Body of pancreas (tissue), 4 donors: ENCODE results near the gene ATG7. TPM values are rescaled to one million over a fixed set of nuclear protein-coding genes. Genes with fewer than 3 reads are reported as not detected.

Experiments
- ATAC-seq: fragments of 150-250 bp; one replicate; pipeline ENCODE4 v1.9.1; 2016
- DNase-seq, 4 donors: peaks; one replicate each; pipeline ENCODE4 v3.0.0-alpha.2; 2019
- H3K27ac ChIP-seq, 4 donors: fragments of 200-600 bp; sonication (generic); 1 replicate in 3 of 4; 2 replicates in 1 of 4; pipeline versions ENCODE4 v1.5.1 to v1.6.1; 2016 to 2019; ENCODE audit warnings: mild to moderate bottlenecking in 1 of 4, mixed read lengths in 1 of 4, moderate library complexity in 1 of 4
- H3K27me3 ChIP-seq, 2 donors: fragments of 200-600 bp; sonication (generic); one replicate each; pipeline ENCODE4 v1.6.0; 2016; ENCODE audit warnings: mild to moderate bottlenecking in 1 of 2
- H3K36me3 ChIP-seq, 2 donors: fragments of 200-600 bp; sonication (generic); replicated peaks in 1 of 2; 2 replicates each; pipeline ENCODE4 v1.5.1; 2016; ENCODE audit warnings: low read depth in 2 of 2; ENCODE audit not compliant: insufficient read depth in 1 of 2
- H3K4me1 ChIP-seq: fragments of 200-600 bp; sonication (generic); one replicate; pipeline ENCODE4 v1.6.0; 2016
- H3K4me3 ChIP-seq, 2 donors: fragments of 200-600 bp; sonication (generic); 1 replicate in 1 of 2; 2 replicates in 1 of 2; pipeline ENCODE4 v1.5.1; 2016 to 2019
- H3K9me3 ChIP-seq, 3 donors: fragments of 200-600 bp; sonication (generic); 1 replicate in 2 of 3; 2 replicates in 1 of 3; pipeline ENCODE4 v1.5.1; 2016
- POLR2A ChIP-seq, 3 donors: fragments of 450-650 bp; IDR thresholded peaks; one replicate each; pipeline ENCODE4 v1.6.1; 2016; ENCODE audit warnings: antibody characterized with exemption in 3 of 3, mild to moderate bottlenecking in 2 of 3
- WGBS, 2 donors: methylation state at CpG; one replicate each; pipeline ENCODE4 v1.1.5; 2017; 5-methylcytosine and 5-hydroxymethylcytosine counted together
- intact Hi-C: fragments of 100-400 bp; cut with DNase I; formaldehyde crosslinking; loops from one replicate; pipeline ENCODE4 v1.15.1; 2023
- total RNA-seq, 2 donors: library from RNA; depleted of rRNA; stranded (reverse); fragments of >200 nt; gene quantifications; one replicate each; pipeline ENCODE4 v1.1.0, GENCODE V29; 2016
- TF ChIP-seq, protein P1 (sequence below), 7 experiments: fragments of 450-650 bp in 4 of 7; fragments of 200-600 bp in 3 of 7; sonication (generic) in 3 of 7; IDR thresholded peaks; one replicate each; pipeline ENCODE4 v1.5.1; 2016 to 2019; ENCODE audit warnings: antibody characterized with exemption in 7 of 7

Gene ATG7
- total RNA-seq, 2 donors from 2014 or later: 40.5 to 43.6 TPM

DNA sequence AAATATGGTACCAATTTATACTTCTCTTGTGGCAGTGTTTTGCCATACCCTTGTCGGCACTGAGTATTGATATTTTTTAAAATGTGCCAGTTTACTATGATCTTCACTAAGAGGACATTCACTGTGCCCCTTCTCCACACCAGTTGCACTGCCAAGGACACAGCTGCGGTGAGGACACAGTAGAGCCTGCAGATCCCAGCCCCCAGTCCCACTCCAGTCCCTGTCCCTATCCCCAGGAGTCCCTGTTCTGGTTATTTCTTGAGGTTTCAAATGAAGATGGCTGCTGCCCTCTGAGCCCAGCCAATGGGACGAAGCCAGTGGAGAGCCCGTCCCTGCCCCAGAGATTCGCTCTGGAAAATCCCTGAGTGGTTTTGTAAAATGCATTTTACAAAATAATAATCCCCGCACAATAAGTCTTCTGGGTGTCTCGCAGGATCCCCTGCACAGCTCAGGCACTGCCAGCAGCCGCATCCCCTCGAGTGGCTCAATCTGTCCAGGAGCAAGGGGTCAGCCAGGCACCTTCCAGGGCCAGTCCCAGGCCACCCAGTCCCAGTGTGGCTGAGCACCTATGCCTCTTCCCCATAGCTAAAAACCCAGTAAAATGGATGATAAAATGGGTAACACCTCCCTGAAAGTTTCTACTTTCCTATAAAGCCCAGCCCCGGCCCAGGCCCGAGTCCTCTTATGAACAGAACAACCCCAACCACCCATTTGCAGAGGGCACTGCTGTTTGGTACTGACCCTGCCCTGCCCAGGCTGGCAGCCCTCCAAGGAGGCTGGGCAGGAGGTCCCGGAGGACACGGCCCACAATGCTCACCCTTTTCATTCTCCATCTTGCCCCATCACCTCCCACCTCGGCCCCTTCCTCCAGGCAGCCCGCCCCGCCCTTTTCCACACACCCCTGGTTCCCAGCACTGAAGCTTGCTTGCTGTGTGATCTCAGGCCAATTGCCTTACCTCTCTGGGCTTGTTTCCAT, 280.4 kb downstream of the ATG7 start:
- Histone ChIP-seq H3K9me3 (no peaks in the 10 kb centered on the region), H3K4me3 (no peak overlapping the region), H3K36me3 (no peaks in the 10 kb centered on the region), H3K27me3 (no peaks in the 10 kb centered on the region), H3K4me1 (peaks cover 19% of the 10 kb centered on the region), H3K27ac (no peak overlapping the region)
- TF ChIP-seq, protein P1, sequence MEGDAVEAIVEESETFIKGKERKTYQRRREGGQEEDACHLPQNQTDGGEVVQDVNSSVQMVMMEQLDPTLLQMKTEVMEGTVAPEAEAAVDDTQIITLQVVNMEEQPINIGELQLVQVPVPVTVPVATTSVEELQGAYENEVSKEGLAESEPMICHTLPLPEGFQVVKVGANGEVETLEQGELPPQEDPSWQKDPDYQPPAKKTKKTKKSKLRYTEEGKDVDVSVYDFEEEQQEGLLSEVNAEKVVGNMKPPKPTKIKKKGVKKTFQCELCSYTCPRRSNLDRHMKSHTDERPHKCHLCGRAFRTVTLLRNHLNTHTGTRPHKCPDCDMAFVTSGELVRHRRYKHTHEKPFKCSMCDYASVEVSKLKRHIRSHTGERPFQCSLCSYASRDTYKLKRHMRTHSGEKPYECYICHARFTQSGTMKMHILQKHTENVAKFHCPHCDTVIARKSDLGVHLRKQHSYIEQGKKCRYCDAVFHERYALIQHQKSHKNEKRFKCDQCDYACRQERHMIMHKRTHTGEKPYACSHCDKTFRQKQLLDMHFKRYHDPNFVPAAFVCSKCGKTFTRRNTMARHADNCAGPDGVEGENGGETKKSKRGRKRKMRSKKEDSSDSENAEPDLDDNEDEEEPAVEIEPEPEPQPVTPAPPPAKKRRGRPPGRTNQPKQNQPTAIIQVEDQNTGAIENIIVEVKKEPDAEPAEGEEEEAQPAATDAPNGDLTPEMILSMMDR (IDR thresholded peaks at IDR 0.05): no peak
- TF ChIP-seq POLR2A (IDR thresholded peaks at IDR 0.05): no peak
- 93 to 95% methylated on average over 16 of the region's 16 CpGs for WGBS, 2 donors
- DNase-seq (no peak), ATAC-seq (no peak)
- intact Hi-C loops: no loop called here

DNA sequence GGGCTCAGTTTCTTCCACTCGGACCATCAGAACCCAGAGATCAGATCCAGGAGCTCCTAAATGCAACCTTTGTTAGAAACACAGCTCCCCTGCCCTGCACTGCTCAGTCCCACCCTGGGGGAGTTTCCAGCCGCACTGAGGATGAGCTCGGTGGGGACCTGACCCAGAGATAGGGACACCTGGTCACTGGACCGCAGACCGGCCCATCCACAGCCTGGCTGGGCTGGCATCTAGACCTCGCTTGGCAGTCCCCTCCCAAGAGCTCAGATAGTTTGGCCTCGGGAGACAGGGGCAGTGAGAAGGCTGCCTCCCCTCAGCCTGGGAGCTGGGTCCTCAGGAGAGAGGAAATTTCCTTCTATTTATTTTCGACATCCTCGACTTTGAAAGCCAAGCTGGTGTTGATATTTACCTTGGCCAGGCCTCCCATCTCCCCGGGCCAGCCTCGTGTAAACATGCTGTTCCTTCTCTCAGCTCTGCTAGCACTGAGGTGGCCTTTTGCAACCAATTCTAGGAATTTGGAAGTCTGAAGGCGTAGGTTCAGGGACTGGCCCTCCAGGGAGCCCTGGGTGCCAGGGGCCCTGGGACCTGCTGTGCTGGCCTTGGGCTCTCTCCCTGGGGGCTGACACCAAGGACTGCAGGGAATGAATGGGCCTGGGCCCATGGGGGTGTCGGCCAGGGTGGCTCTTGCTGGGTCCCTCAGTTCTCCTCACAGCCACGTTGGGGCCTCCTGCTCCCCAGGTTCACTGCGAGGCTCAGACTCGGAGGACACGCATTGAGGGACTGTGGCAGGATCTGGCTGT, 281.4 kb downstream of the ATG7 start:
- intact Hi-C loops: no loop called here
- TF ChIP-seq POLR2A (IDR thresholded peaks at IDR 0.05): no peak
- TF ChIP-seq, protein P1 (IDR thresholded peaks at IDR 0.05): no peak
- Histone ChIP-seq H3K27ac (peak overlapping the region; percentile 21 to 51 (median 37)), H3K9me3 (no peaks in the 10 kb centered on the region), H3K4me1 (peaks cover 19% of the 10 kb centered on the region), H3K27me3 (no peaks in the 10 kb centered on the region), H3K4me3 (no peak overlapping the region), H3K36me3 (no peaks in the 10 kb centered on the region)
- DNase-seq: peak; percentile 51 to 79 (median 71)
- peak; percentile 75 for ATAC-seq
- 54 to 56% methylated on average over 6 to 17 of the region's 17 CpGs for WGBS, 2 donors

DNA sequence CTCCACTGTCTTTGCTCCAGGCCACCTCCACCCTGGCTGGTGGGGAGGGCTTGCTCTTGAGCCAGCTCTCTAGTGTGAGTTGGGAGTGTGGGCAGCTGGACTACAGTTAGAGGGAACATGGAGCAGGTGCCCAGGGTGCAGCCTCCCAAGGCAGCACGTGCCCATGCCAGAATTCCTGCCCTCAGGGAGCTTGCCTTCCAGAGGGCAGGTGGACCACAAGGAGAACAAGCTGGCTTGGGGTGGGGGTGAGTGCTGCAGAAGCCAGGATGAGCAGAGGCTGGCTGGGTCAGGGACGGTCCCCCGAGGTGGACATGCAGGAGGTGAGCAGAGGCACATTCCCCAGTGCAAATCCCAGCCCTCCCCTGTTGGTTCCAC, 282.0 kb downstream of the ATG7 start:
- no peaks in the 10 kb centered on the region for H3K27me3 ChIP-seq
- H3K9me3 ChIP-seq: no peaks in the 10 kb centered on the region
- ATAC-seq (no peak), DNase-seq (no peak)
- H3K4me1 ChIP-seq: peaks cover 19% of the 10 kb centered on the region
- WGBS, 2 donors: 69% methylated on average over 3 of the region's 3 CpGs; no CpG with 5 or more reads in 1 of the 2 donors
- peak overlapping the region; percentile 21 to 51 (median 37) for H3K27ac ChIP-seq
- H3K4me3 ChIP-seq: no peak overlapping the region
- intact Hi-C loops: no loop called here
- H3K36me3 ChIP-seq: no peaks in the 10 kb centered on the region
- TF ChIP-seq, protein P1 (IDR thresholded peaks at IDR 0.05): no peak
- TF ChIP-seq POLR2A (IDR thresholded peaks at IDR 0.05): no peak

DNA sequence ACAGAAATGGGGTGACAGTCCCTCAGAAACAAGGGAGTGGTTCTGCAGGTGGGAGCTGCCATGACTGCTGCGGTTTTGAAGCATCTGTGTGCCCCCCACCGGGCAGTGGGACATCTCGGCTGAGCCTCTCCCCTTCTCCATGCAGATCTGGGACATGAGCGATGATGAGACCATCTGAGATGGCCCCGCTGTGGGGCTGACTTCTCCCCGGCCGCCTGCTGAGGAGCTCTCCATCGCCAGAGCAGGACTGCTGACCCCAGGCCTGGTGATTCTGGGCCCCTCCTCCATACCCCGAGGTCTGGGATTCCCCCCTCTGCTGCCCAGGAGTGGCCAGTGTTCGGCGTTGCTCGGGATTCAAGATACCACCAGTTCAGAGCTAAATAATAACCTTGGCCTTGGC, 282.5 kb downstream of the ATG7 start:
- Histone ChIP-seq H3K4me3 (no peak overlapping the region), H3K9me3 (no peaks in the 10 kb centered on the region), H3K36me3 (no peaks in the 10 kb centered on the region), H3K4me1 (peaks cover 19% of the 10 kb centered on the region), H3K27ac (peak overlapping the region in 2 of 4 donors; percentile 21 to 51), H3K27me3 (no peaks in the 10 kb centered on the region)
- DNase-seq (no peak), ATAC-seq (no peak)
- 93 to 100% methylated on average over 4 to 12 of the region's 12 CpGs for WGBS, 2 donors
- intact Hi-C loops: no loop called here
- TF ChIP-seq, protein P1 (IDR thresholded peaks at IDR 0.05): no peak
- TF ChIP-seq POLR2A (IDR thresholded peaks at IDR 0.05): no peak
